GM23338 (cell line): Measurements from ENCODE around the gene DIO1.

ENCODE experiments used
- CREB1 ChIP-seq: fragments of 250-450 bp; sonication (Bioruptor Pico); IDR thresholded peaks from 2 replicates; pipeline ENCODE4 v1.5.0; 2020; ENCODE audit warnings: low read depth, mild to moderate bottlenecking, moderate library complexity
- CTCF ChIP-seq, 2 experiments: fragments of 200-600 bp in 1 of 2; sonication (generic) in 1 of 2; conservative IDR thresholded peaks; 2 replicates each; pipeline versions ENCODE4 v1.5.1 to v1.6.1; 2016 to 2017; ENCODE audit warnings: antibody characterized with exemption in 2 of 2, low read depth in 2 of 2, mild to moderate bottlenecking in 2 of 2, moderate library complexity in 1 of 2
- ETS1 ChIP-seq: IDR thresholded peaks from 2 replicates; pipeline ENCODE4 v1.6.1; 2016; ENCODE audit warnings: antibody characterized with exemption
- EZH2 ChIP-seq: fragments of 200-600 bp; sonication (generic); IDR thresholded peaks from one replicate; pipeline ENCODE4 v1.8.0; 2017; ENCODE audit warnings: antibody characterized with exemption, mild to moderate bottlenecking, low read depth; ENCODE audit not compliant: unreplicated experiment
- EZH2phosphoT487 ChIP-seq: fragments of 200-600 bp; sonication (generic); IDR thresholded peaks from one replicate; pipeline ENCODE4 v1.8.1; 2018; ENCODE audit warnings: antibody characterized with exemption; ENCODE audit not compliant: unreplicated experiment
- POLR2AphosphoS5 ChIP-seq: IDR thresholded peaks from 2 replicates; pipeline ENCODE4 v1.6.1; 2016; ENCODE audit warnings: antibody characterized with exemption, low read depth
- REST ChIP-seq: IDR thresholded peaks from one replicate; pipeline ENCODE4 v1.6.1; 2018; ENCODE audit warnings: antibody characterized with exemption; ENCODE audit not compliant: unreplicated experiment

GRCh38 chr1:53906121-53906520 is 12.1 kb downstream of the DIO1 start:
- TF ChIP-seq CTCF (conservative IDR thresholded peaks at IDR 0.05; ENCODE audit: low read depth in 2 of 2) (no peak), CREB1 (CRISPR knock-in tag) (no peak), EZH2 (no peak), POLR2AphosphoS5 (no peak), REST (no peak), EZH2phosphoT487 (no peak), ETS1 (no peak)
